ENCODE measurements around the gene RPS23. TPM values are rescaled to one million over a fixed set of nuclear protein-coding genes. Genes with fewer than 3 reads are reported as not detected.
A peak's percentile ranks its signal among the peaks of the same experiment; 100 is the strongest.
"Not testable (repeated sequence)": the region's sequence is repeated elsewhere in the genome, so short reads cannot be mapped to it uniquely, and the experiment has no call there.

RPS23 gene
- total and polyA plus RNA-seq, 4 experiments from 2014 or later, result 2,379 to 3,147 (median 3,034) TPM

DNA sequence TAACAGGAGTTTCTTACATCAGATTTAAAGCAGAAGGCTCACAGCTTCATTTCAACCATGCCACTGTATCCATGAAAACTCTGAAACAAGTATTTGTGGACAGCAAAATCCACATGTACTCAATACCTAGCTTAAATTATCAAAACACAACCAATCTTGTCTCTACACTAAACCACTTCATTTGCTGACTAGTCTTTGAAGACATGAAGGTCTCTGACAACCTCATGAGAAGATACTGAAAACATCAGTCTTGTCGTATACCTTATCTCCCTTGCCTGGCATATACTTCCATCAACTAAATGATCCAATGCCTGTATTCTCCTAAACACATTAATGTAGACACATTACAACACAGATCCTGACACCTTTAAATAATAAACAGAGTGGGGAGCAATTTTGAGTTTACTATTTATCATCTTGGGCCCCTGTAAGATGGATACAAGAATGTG is 2.9 kb downstream of the RPS23 start:
- no peaks in the 10 kb centered on the region for H3K27me3 Mint-ChIP-seq
- H3K4me1 ChIP-seq (ENCODE audit: insufficient read depth, low read length), result peaks cover 23% of the 10 kb centered on the region
- H3K27ac Mint-ChIP-seq, result peak overlapping the region in 1 of 7 donors; percentile 33
- DNase-seq, result no peak
- H3K4me3 ChIP-seq (ENCODE audit: low read length in 2 of 2), result no peak overlapping the region
- no peak overlapping the region for H3K27ac ChIP-seq (ENCODE audit: low read depth, low read length)
- H3K9me3 ChIP-seq (ENCODE audit: control insufficient read depth in 1 of 2, low read length in 2 of 2), result no peaks in the 10 kb centered on the region
- H3K4me3 Mint-ChIP-seq, result peak overlapping the region in 1 of 8 donors; percentile 16
- peaks cover 38 to 57% of the 10 kb centered on the region in 2 donors for H3K36me3 Mint-ChIP-seq
- POLR2A ChIA-PET (ENCODE audit: partially characterized antibody), result no interaction called here
- peaks cover 28% of the 10 kb centered on the region for H3K36me3 ChIP-seq (ENCODE audit: insufficient read depth, low read length)
- no peaks in the 10 kb centered on the region for H3K9me3 Mint-ChIP-seq
- CTCF ChIA-PET (ENCODE audit: partially characterized antibody), result no interaction called here
- intact Hi-C loops (cut with micrococcal nuclease), result no loop called here
- H3K27me3 ChIP-seq (ENCODE audit: insufficient read depth, low read length), result no peaks in the 10 kb centered on the region
- peaks cover 18 to 51% (median 35%) of the 10 kb centered on the region in 4 donors for H3K4me1 Mint-ChIP-seq

DNA sequence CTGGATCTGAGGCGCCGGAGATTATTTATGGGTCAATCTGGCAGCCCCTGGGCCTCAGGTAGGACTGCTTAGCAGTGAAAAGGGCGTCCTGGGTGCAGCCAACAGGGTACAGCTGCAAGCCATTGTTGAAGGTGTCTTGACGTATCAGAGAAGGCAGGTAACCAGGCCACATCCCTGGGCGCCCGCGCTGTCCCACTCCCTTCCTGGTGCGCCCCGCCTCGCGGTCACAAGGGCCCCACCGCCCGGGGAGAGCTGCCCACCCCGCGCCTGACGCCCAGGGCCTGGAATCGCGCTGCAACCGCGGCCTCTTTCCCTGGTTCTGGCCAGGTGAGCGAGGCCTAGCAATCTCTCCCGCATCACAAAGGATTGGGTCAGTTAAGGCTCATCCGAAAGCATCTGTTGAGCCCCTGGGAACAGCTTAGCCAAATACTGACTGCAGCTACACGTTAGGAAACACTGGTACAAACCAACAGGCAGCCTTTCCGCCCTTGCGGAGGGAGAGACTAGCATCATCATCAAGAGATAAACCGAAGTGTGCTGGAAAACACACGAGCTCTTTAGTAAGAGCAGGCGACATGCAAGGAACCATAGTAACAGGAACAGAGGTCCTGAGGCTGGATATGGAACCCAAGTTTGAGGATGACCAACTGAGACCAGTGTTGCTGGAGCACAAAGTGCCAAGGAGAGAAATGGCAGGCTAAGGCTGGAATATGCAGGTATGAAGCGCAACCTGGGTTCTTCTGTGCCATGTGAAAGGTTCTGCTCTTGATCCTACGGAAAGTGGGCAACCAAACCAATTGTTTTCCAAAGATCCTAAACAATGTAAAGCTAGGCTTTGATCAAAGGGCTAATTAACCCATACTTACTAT is 3.6 kb downstream of the RPS23 start:
- Mint-ChIP-seq H3K27me3 (no peaks in the 10 kb centered on the region), H3K9me3 (no peaks in the 10 kb centered on the region), H3K4me3 (no peak overlapping the region), H3K36me3 (peaks cover 43 to 62% of the 10 kb centered on the region in 2 donors), H3K4me1 (peaks cover 18 to 51% (median 35%) of the 10 kb centered on the region in 4 donors), H3K27ac (peak overlapping the region in 1 of 7 donors; percentile 33)
- H3K27ac ChIP-seq (ENCODE audit: low read depth, low read length), result no peak overlapping the region
- ChIA-PET POLR2A (ENCODE audit: partially characterized antibody) (interaction anchor here (1.2 kb wide), 1 partner anchor 423 kb away, joined by 3 read pairs; no protein-coding TSS in a partner anchor), CTCF (ENCODE audit: partially characterized antibody) (no interaction called here)
- H3K27me3 ChIP-seq (ENCODE audit: insufficient read depth, low read length), result no peaks in the 10 kb centered on the region
- intact Hi-C loops (cut with micrococcal nuclease), result no loop called here
- H3K36me3 ChIP-seq (ENCODE audit: insufficient read depth, low read length), result peaks cover 28% of the 10 kb centered on the region
- peak in 1 of 5 donors; percentile 5 for DNase-seq
- H3K9me3 ChIP-seq (ENCODE audit: control insufficient read depth in 1 of 2, low read length in 2 of 2), result no peaks in the 10 kb centered on the region
- peaks cover 23% of the 10 kb centered on the region for H3K4me1 ChIP-seq (ENCODE audit: insufficient read depth, low read length)
- no peak overlapping the region for H3K4me3 ChIP-seq (ENCODE audit: low read length in 2 of 2)

DNA sequence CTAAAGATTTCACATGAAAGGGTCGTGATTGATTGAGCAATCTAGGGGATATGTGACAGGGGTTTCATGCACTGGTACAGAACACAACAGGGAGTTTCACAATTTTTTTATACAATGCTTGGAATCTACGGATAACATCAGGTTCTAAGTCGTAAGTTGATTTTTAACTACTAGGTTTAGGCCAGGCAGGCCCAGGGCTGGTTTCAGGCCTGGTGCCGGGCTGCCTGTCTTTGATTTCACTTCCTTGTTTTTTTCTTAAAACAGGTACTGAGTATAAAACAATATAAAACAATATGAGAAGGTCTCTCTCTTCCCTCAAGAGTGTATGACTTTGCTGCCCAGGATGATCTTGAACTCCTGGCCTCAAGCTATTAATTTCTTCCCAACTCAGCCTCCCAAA is 4.7 kb downstream of the RPS23 start:
- Histone ChIP-seq H3K36me3 (ENCODE audit: insufficient read depth, low read length) (peaks cover 28% of the 10 kb centered on the region), H3K4me1 (ENCODE audit: insufficient read depth, low read length) (peaks cover 17% of the 10 kb centered on the region)
- H3K4me3 ChIP-seq (ENCODE audit: low read length in 2 of 2); H3K9me3 Mint-ChIP-seq; intact Hi-C loops (cut with micrococcal nuclease); DNase-seq; H3K27me3 Mint-ChIP-seq; H3K27me3 ChIP-seq (ENCODE audit: insufficient read depth, low read length); H3K27ac ChIP-seq (ENCODE audit: low read depth, low read length); CTCF ChIA-PET (ENCODE audit: partially characterized antibody); H3K9me3 ChIP-seq (ENCODE audit: control insufficient read depth in 1 of 2, low read length in 2 of 2): not testable (repeated sequence)
- H3K27ac Mint-ChIP-seq, result peak overlapping the region in 1 of 7 donors; percentile 48
- peaks cover 51 to 66% of the 10 kb centered on the region in 2 donors for H3K36me3 Mint-ChIP-seq
- H3K4me3 Mint-ChIP-seq, result peak overlapping the region in 1 of 8 donors; percentile 17
- POLR2A ChIA-PET (ENCODE audit: partially characterized antibody), result interaction anchor here (1.2 kb wide), 1 partner anchor 422 kb away, joined by 3 read pairs; no protein-coding TSS in a partner anchor
- peaks cover 12 to 42% (median 28%) of the 10 kb centered on the region in 4 donors for H3K4me1 Mint-ChIP-seq

DNA sequence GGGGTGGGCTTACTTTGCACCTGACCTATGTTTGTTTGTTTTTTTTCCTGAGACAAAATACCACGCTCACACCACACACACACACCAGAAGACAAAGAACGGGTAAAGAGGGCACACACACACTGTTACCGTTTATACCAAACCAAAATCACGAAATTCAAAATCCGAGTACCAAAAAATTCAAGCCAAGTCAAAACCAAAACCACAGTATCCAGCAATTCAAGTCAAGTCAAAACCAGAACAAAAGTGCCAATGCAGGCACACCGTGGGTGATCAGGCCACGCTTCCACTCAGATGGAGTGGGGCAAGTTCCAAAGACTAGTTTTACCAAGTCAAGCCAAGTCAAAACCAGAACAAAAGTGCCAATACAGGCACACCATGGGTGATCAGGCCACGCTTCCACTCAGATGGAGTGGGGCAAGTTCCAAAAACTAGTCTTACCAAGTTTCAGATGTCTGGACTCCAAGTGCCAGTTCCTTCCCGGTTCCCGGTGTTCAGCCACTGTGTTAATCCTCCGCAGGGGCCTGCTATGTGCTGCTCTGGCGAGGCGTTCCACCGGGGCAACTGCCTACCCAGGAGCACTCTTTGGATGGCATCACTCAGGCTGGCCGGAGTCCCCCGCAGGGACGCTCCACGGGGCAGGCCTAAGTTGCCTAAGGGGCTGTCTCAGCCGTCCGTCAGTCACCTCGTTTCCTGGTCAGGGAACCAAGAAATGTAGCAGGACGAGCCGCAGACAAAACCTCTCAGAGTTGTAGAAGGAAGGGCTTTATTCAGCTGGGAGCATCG is 5.4 kb downstream of the RPS23 start:
- H3K4me1 ChIP-seq (ENCODE audit: insufficient read depth, low read length), result peaks cover 16% of the 10 kb centered on the region
- intact Hi-C loops (cut with micrococcal nuclease); H3K27me3 Mint-ChIP-seq; CTCF ChIA-PET (ENCODE audit: partially characterized antibody); DNase-seq; H3K27ac ChIP-seq (ENCODE audit: low read depth, low read length); H3K9me3 ChIP-seq (ENCODE audit: control insufficient read depth in 1 of 2, low read length in 2 of 2); H3K27me3 ChIP-seq (ENCODE audit: insufficient read depth, low read length); POLR2A ChIA-PET (ENCODE audit: partially characterized antibody); H3K4me3 ChIP-seq (ENCODE audit: low read length in 2 of 2): not testable (repeated sequence)
- Mint-ChIP-seq H3K4me3 (peak overlapping the region in 2 of 8 donors; percentile 21 to 30), H3K4me1 (peaks cover 11 to 35% (median 24%) of the 10 kb centered on the region in 4 donors), H3K27ac (peak overlapping the region in 2 of 7 donors; percentile 11 to 48), H3K9me3 (peaks cover 0 to 12% (median 6%) of the 10 kb centered on the region in 8 donors), H3K36me3 (peaks cover 57 to 60% of the 10 kb centered on the region in 2 donors)
- peaks cover 28% of the 10 kb centered on the region for H3K36me3 ChIP-seq (ENCODE audit: insufficient read depth, low read length)

DNA sequence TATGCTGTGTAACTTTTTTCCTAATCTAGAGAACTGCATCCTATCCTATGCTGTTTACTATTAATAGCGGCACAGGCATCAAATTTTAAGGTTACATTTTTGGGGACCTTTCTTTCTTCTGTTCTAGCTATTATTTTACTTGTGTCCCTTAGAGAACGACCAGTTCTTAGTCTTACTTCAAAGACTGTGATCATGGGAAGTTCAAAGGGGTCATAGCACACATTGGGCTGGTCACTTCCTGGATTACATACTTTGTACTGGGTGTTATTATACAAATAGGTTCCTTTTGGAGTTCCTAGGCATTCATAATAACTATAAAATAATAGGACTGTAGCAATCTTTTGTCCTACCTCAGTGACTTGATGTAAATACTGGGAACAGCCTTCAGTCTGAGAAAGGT is 8.8 kb downstream of the RPS23 start:
- H3K9me3 ChIP-seq (ENCODE audit: control insufficient read depth in 1 of 2, low read length in 2 of 2); DNase-seq; POLR2A ChIA-PET (ENCODE audit: partially characterized antibody); H3K4me1 ChIP-seq (ENCODE audit: insufficient read depth, low read length); intact Hi-C loops (cut with micrococcal nuclease); H3K36me3 ChIP-seq (ENCODE audit: insufficient read depth, low read length); H3K27ac Mint-ChIP-seq; H3K27ac ChIP-seq (ENCODE audit: low read depth, low read length); CTCF ChIA-PET (ENCODE audit: partially characterized antibody); H3K27me3 ChIP-seq (ENCODE audit: insufficient read depth, low read length); H3K4me3 ChIP-seq (ENCODE audit: low read length in 2 of 2); H3K4me3 Mint-ChIP-seq; H3K27me3 Mint-ChIP-seq: not testable (repeated sequence)
- Mint-ChIP-seq H3K4me1 (peaks cover 3 to 11% (median 6%) of the 10 kb centered on the region in 4 donors), H3K9me3 (peaks cover 0 to 20% (median 13%) of the 10 kb centered on the region in 8 donors), H3K36me3 (peaks cover 36% of the 10 kb centered on the region in 2 donors)

DNA sequence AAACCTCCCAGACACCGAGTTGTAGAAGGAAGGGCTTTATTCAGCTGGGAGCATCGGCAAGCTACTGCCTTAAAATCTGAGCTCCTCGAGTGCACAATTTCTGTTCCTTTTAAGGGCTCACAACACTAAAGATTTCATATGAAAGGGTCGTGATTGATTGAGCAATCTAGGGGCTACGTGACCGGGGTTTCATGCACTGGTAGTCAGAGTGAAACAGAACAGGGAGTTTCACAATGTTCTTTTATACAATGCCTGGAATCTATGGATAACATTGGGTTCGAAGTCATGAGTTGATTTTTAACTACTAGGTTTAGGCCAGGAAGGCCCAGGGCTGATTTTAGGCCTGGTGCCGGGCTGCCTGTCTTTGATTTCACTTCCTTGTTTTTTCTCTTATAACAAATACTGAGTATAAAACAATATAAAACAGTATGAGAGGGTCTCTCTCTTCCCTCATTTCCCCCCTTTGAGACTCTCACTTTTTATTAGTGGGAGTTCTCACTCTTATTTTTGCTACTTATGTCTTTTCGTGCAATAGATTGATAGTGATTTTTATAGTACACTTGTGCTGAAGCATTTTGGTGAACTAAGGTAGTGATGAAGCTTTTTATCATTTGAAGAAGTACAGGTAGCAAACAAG is 10.7 kb downstream of the RPS23 start:
- DNase-seq; H3K9me3 ChIP-seq (ENCODE audit: control insufficient read depth in 1 of 2, low read length in 2 of 2); intact Hi-C loops (cut with micrococcal nuclease); H3K36me3 ChIP-seq (ENCODE audit: insufficient read depth, low read length); H3K27ac ChIP-seq (ENCODE audit: low read depth, low read length); H3K4me1 ChIP-seq (ENCODE audit: insufficient read depth, low read length); CTCF ChIA-PET (ENCODE audit: partially characterized antibody); H3K4me3 Mint-ChIP-seq; H3K4me3 ChIP-seq (ENCODE audit: low read length in 2 of 2); H3K27me3 ChIP-seq (ENCODE audit: insufficient read depth, low read length); H3K27me3 Mint-ChIP-seq; H3K4me1 Mint-ChIP-seq: not testable (repeated sequence)
- H3K9me3 Mint-ChIP-seq, result peaks cover 0 to 20% (median 13%) of the 10 kb centered on the region in 8 donors
- POLR2A ChIA-PET (ENCODE audit: partially characterized antibody), result interaction anchor here (0.8 to 1.0 kb wide), 2 partner anchors 9 to 11 kb away, joined by 4 to 5 read pairs; partner anchors contain the start of gene RPS23
- H3K36me3 Mint-ChIP-seq, result peaks cover 20 to 24% of the 10 kb centered on the region in 2 donors
- H3K27ac Mint-ChIP-seq, result peak overlapping the region in 1 of 7 donors; percentile 64

All from CD4-positive, alpha-beta memory T cell (primary cell).